H1 (cell line): ENCODE results near the gene RBFOX1. TPM values are rescaled to one million over a fixed set of nuclear protein-coding genes. Genes with fewer than 3 reads are reported as not detected.

Experiments used
- CTCF ChIA-PET: fragments of 300-600 bp; sonication (Branson Sonifier 250); formaldehyde crosslinking; loops from one replicate; lab custom pipeline; 2021; ENCODE audit not compliant: partially characterized antibody; lab: Charles Lee
- POLR2A ChIA-PET: fragments of 300-600 bp; sonication (Branson Sonifier 250); formaldehyde crosslinking; loops from one replicate; lab custom pipeline; 2021; ENCODE audit warnings: inconsistent platforms; ENCODE audit not compliant: partially characterized antibody; lab: Charles Lee
- DNase-seq, 2 experiments: peaks; one replicate each; pipeline versions ENCODE4 v3.0.0 to v3.0.0-alpha.2; 2010 to 2022; ENCODE audit warnings: low spot score in 2 of 2, low read depth in 1 of 2, mixed read lengths in 1 of 2
- FAIRE-seq: peaks from 2 replicates; lab custom pipeline; 2011; peaks lifted over from hg19 to GRCh38; lab: Jason Lieb, UNC
- H2AFZ ChIP-seq: 2 replicates; pipeline ENCODE4 v1.8.1; 2012; ENCODE audit warnings: low read length, inconsistent platforms
- H2AK5ac ChIP-seq: 2 replicates; pipeline ENCODE4 v1.6.1; 2013; ENCODE audit warnings: low read depth, low read length
- H2BK120ac ChIP-seq: replicated peaks from 2 replicates; pipeline ENCODE3; 2013; ENCODE audit warnings: low read depth, low read length, inconsistent platforms
- H2BK12ac ChIP-seq: 2 replicates; pipeline ENCODE4 v1.6.1; 2013; ENCODE audit warnings: low read depth, low read length
- H2BK15ac ChIP-seq: 2 replicates; pipeline ENCODE4 v1.6.1; 2013; ENCODE audit warnings: low read length
- H2BK20ac ChIP-seq: 2 replicates; pipeline ENCODE4 v1.6.1; 2013; ENCODE audit warnings: low read length
- H2BK5ac ChIP-seq: 2 replicates; pipeline ENCODE4 v1.6.1; 2013; ENCODE audit warnings: low read depth, low read length
- H3K14ac ChIP-seq: 2 replicates; pipeline ENCODE4 v1.6.1; 2013; ENCODE audit warnings: inconsistent platforms; ENCODE audit not compliant: insufficient read length
- H3K18ac ChIP-seq: 2 replicates; pipeline ENCODE4 v1.6.1; 2013; ENCODE audit warnings: low read length; ENCODE audit errors: extremely low read depth
- H3K23ac ChIP-seq: 2 replicates; pipeline ENCODE4 v1.6.1; 2013; ENCODE audit warnings: inconsistent platforms; ENCODE audit not compliant: insufficient read length
- H3K23me2 ChIP-seq: 2 replicates; pipeline ENCODE4 v1.6.1; 2013; ENCODE audit warnings: low read depth, low read length
- H3K27ac ChIP-seq: 2 replicates; pipeline ENCODE4 v1.6.1; 2011; ENCODE audit warnings: low read depth, low read length, inconsistent platforms
- H3K27me3 ChIP-seq, 4 experiments: replicated peaks in 1 of 4; 1 replicate in 1 of 4; 2 replicates in 3 of 4; pipeline versions ENCODE4 v1.6.1 to v1.8.1; 2011 to 2013; ENCODE audit warnings: low read length in 3 of 4, mild to moderate bottlenecking in 3 of 4, inconsistent platforms in 2 of 4, mixed read lengths in 2 of 4, moderate library complexity in 1 of 4; ENCODE audit not compliant: control insufficient read depth in 3 of 4, insufficient read depth in 3 of 4; ENCODE audit errors: extremely low read depth in 1 of 4
- H3K36me3 ChIP-seq, 4 experiments: 2 replicates each; pipeline versions ENCODE4 v1.6.1 to v1.8.1; 2011 to 2013; ENCODE audit warnings: mild to moderate bottlenecking in 4 of 4, low read length in 3 of 4, moderate library complexity in 2 of 4, control low read depth in 1 of 4, inconsistent platforms in 1 of 4; ENCODE audit not compliant: insufficient read depth in 4 of 4, control insufficient read depth in 2 of 4
- H3K4ac ChIP-seq: replicated peaks from 2 replicates; pipeline ENCODE3; 2013; ENCODE audit warnings: low read length, low read depth, mixed read lengths, inconsistent platforms; ENCODE audit not compliant: insufficient read length
- H3K4me1 ChIP-seq, 4 experiments: replicated peaks in 1 of 4; 1 replicate in 1 of 4; 2 replicates in 3 of 4; pipeline versions ENCODE4 v1.6.1 to v1.8.1; 2011 to 2013; ENCODE audit warnings: low read length in 3 of 4, inconsistent platforms in 2 of 4, mixed read lengths in 1 of 4; ENCODE audit not compliant: insufficient read depth in 4 of 4, control insufficient read depth in 3 of 4
- H3K4me2 ChIP-seq, 2 experiments: 2 replicates each; pipeline versions ENCODE4 v1.6.1 to v1.8.1; 2011 to 2013; ENCODE audit warnings: low read depth in 2 of 2, low read length in 2 of 2, control low read depth in 1 of 2, inconsistent platforms in 1 of 2, mild to moderate bottlenecking in 1 of 2; ENCODE audit not compliant: insufficient read depth in 1 of 2
- H3K4me3 ChIP-seq, 4 experiments: fragments of 200-600, 300-600 bp in 1 of 4; sonication (generic), shearing (Covaris generic), sonication (Bioruptor Twin) in 1 of 4; 2 replicates each; pipeline versions ENCODE4 v1.5.1 to v1.8.1; 2011 to 2016; ENCODE audit warnings: low read length in 4 of 4, low read depth in 3 of 4, control low read depth in 2 of 4, inconsistent platforms in 2 of 4, mild to moderate bottlenecking in 2 of 4, mixed read lengths in 1 of 4, moderate library complexity in 1 of 4; ENCODE audit not compliant: insufficient read depth in 2 of 4; ENCODE audit errors: extremely low read depth in 1 of 4
- H3K56ac ChIP-seq: replicated peaks from 2 replicates; pipeline ENCODE3; 2013; ENCODE audit warnings: low read depth, mild to moderate bottlenecking, mixed read lengths, low read length, inconsistent platforms; ENCODE audit not compliant: insufficient read length
- H3K79me1 ChIP-seq: 2 replicates; pipeline ENCODE4 v1.6.1; 2013; ENCODE audit warnings: low read depth, low read length, control low read depth
- H3K79me2 ChIP-seq, 2 experiments: 2 replicates each; pipeline versions ENCODE4 v1.6.1 to v1.8.1; 2012 to 2013; ENCODE audit warnings: low read length in 2 of 2, mild to moderate bottlenecking in 2 of 2, inconsistent platforms in 1 of 2; ENCODE audit not compliant: insufficient read depth in 2 of 2, control insufficient read depth in 1 of 2
- H3K9ac ChIP-seq, 4 experiments: replicated peaks in 1 of 4; 1 replicate in 1 of 4; 2 replicates in 3 of 4; pipeline versions ENCODE4 v1.6.1 to v1.8.1; 2011 to 2013; ENCODE audit warnings: low read depth in 3 of 4, low read length in 3 of 4, control low read depth in 2 of 4, mild to moderate bottlenecking in 2 of 4, moderate library complexity in 2 of 4, inconsistent platforms in 1 of 4; ENCODE audit errors: extremely low read depth in 1 of 4
- H3K9me3 ChIP-seq, 2 experiments: 2 replicates each; pipeline versions ENCODE4 v1.6.1 to v1.8.1; 2012 to 2013; ENCODE audit warnings: mild to moderate bottlenecking in 2 of 2, moderate library complexity in 2 of 2, control low read depth in 1 of 2, inconsistent platforms in 1 of 2, low read depth in 1 of 2, low read length in 1 of 2, mixed read lengths in 1 of 2; ENCODE audit not compliant: insufficient read depth in 2 of 2
- H4K20me1 ChIP-seq, 2 experiments: replicated peaks in 1 of 2; 2 replicates each; pipeline versions ENCODE3 to v1.8.1; 2011 to 2013; ENCODE audit warnings: inconsistent platforms in 2 of 2, low read length in 2 of 2, mild to moderate bottlenecking in 1 of 2; ENCODE audit not compliant: insufficient read depth in 2 of 2, control insufficient read depth in 1 of 2
- H4K5ac ChIP-seq: 2 replicates; pipeline ENCODE4 v1.6.1; 2013; ENCODE audit warnings: low read length, low read depth, mixed read lengths, inconsistent platforms; ENCODE audit not compliant: insufficient read length
- H4K8ac ChIP-seq: 2 replicates; pipeline ENCODE4 v1.8.0; 2013; ENCODE audit warnings: mild to moderate bottlenecking, moderate library complexity, low read length, inconsistent platforms; ENCODE audit not compliant: insufficient read depth; ENCODE audit errors: extremely low read depth
- H4K91ac ChIP-seq: replicated peaks from 2 replicates; pipeline ENCODE3; 2013; ENCODE audit warnings: low read length, mixed read lengths, inconsistent platforms; ENCODE audit not compliant: insufficient read length
- ATF2 ChIP-seq: IDR thresholded peaks from 2 replicates; pipeline ENCODE4 v1.6.1; 2012; ENCODE audit warnings: low read length, inconsistent platforms
- NANOG ChIP-seq: IDR thresholded peaks from 2 replicates; pipeline ENCODE4 v1.6.1; 2011; ENCODE audit warnings: low read length, low read depth, mild to moderate bottlenecking, inconsistent platforms; ENCODE audit not compliant: insufficient read depth, poor library complexity, severe bottlenecking
- POU5F1 ChIP-seq: IDR thresholded peaks from 2 replicates; pipeline ENCODE4 v1.6.1; 2011; ENCODE audit warnings: low read depth, mild to moderate bottlenecking, low read length, moderate library complexity
- WGBS, 2 experiments: shearing (Covaris generic) in 1 of 2; methylation state at CpG; one replicate each; pipeline versions ENCODE4 v1.1.6 to v1.1.7; 2013 to 2015; ENCODE audit warnings: low lambda C conversion rate in 2 of 2, mixed read lengths in 2 of 2, inconsistent platforms in 1 of 2, low coverage in 1 of 2, missing lambda C conversion rate in 1 of 2; ENCODE audit not compliant: insufficient replicate concordance in 2 of 2, insufficient coverage in 1 of 2, insufficient read length in 1 of 2; ENCODE audit errors: extremely low coverage in 1 of 2, missing lambda C conversion rate in 1 of 2; 5-methylcytosine and 5-hydroxymethylcytosine counted together
- polyA plus RNA-seq, 7 experiments: library from polyadenylated mRNA; depleted of rRNA in 3 of 7; stranded (reverse) in 5 of 7; unstranded in 2 of 7; fragments of >200 nt in 5 of 7; fragments of 200-250 nt in 2 of 7; gene quantifications; 1 replicate in 5 of 7; 2 replicates in 1 of 7; 4 replicates in 1 of 7; pipeline versions ENCODE4 v1.2.1 to v1.2.3, GENCODE V29; 2011 to 2013; ENCODE audit warnings: missing spikeins in 2 of 7, mixed read lengths in 2 of 7
- total RNA-seq: library from RNA; stranded (reverse); fragmentation: NEBNext Ultra II Directional; extraction: Animal tissue kit (Norgen Biotek cat#: 25700); gene quantifications from 2 replicates; pipeline ENCODE4 v1.2.1, GENCODE V29; 2021

Gene RBFOX1
- total and polyA plus RNA-seq, 2 of the 8 experiments (the other 6 are each of a cell fraction or from before 2014, with no cell fraction given): 1.7 to 2.8 TPM

DNA sequence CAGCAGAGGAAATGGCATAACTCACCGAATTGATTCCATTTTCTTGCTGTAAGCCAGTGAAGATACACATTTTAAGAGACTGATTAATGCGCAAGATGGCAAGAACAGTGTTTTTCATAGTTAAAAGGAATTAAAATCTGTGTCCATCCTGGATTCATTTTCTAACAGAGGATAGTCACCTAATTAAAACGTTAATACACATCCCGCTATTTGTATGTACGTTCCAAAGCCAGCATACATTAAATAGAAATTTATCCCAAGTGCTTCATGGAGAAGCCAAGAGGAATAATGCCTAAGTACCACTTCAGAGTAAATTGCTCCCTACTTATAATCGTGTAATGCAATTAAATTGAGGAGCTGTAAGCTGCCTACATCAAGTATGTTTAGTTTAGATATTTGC, 49.9 kb downstream of the RBFOX1 start:
- no peak overlapping the region for H2BK15ac ChIP-seq
- no peak overlapping the region for H3K23ac ChIP-seq
- H3K36me3 ChIP-seq: no peaks in the 10 kb centered on the region
- no peaks in the 10 kb centered on the region for H3K4me1 ChIP-seq
- no peaks in the 10 kb centered on the region for H3K79me1 ChIP-seq
- no peak overlapping the region for H3K27ac ChIP-seq
- no peak overlapping the region for H3K4me3 ChIP-seq
- H2BK5ac ChIP-seq: no peak overlapping the region
- ChIA-PET CTCF (no interaction called here), POLR2A (no interaction called here)
- no peaks in the 10 kb centered on the region for H3K27me3 ChIP-seq
- no peak overlapping the region for H2BK120ac ChIP-seq
- H2BK12ac ChIP-seq: no peak overlapping the region
- H3K4me2 ChIP-seq: no peak overlapping the region
- no peak overlapping the region for H3K4ac ChIP-seq
- WGBS, 2 experiments: 83% methylated on average over 6 of the region's 6 CpGs; no CpG with 5 or more reads in 1 of the 2 experiments
- H2BK20ac ChIP-seq: no peak overlapping the region
- no peaks in the 10 kb centered on the region for H3K79me2 ChIP-seq
- H3K56ac ChIP-seq: no peak overlapping the region
- FAIRE-seq (no peak), DNase-seq (no peak)
- no peak overlapping the region for H4K8ac ChIP-seq
- no peak overlapping the region for H2AFZ ChIP-seq
- no peaks in the 10 kb centered on the region for H3K23me2 ChIP-seq
- H3K9me3 ChIP-seq: no peaks in the 10 kb centered on the region
- H3K18ac ChIP-seq: no peak overlapping the region
- no peak overlapping the region for H3K14ac ChIP-seq
- no peak overlapping the region for H3K9ac ChIP-seq
- H4K5ac ChIP-seq: no peak overlapping the region
- no peaks in the 10 kb centered on the region for H4K20me1 ChIP-seq
- TF ChIP-seq ATF2: no peak
- TF ChIP-seq POU5F1: no peak
- no peak for TF ChIP-seq NANOG
- H2AK5ac ChIP-seq: no peak overlapping the region
- no peak overlapping the region for H4K91ac ChIP-seq
